HEK293T (cell line): ENCODE results near the gene IFFO2.

Experiments used
- FOXM1 ChIP-seq: fragments of 450-650 bp; IDR thresholded peaks from 2 replicates; pipeline ENCODE4 v1.6.1; 2017; ENCODE audit warnings: mild to moderate bottlenecking, borderline replicate concordance
- SUZ12 ChIP-seq: fragments of 450-650 bp; IDR thresholded peaks from 2 replicates; pipeline ENCODE4 v1.6.1; 2016; ENCODE audit warnings: mild to moderate bottlenecking

GRCh38 chr1:18949686-18950400 lies 6.6 kb downstream of the IFFO2 start:
- no peak for TF ChIP-seq FOXM1
- no peak for TF ChIP-seq SUZ12
